ENCODE measurements around the gene LRRC25. TPM values are rescaled to one million over a fixed set of nuclear protein-coding genes. Genes with fewer than 3 reads are reported as not detected.

LRRC25 gene
- total and polyA plus RNA-seq, 10 of the 15 experiments (the other 5 are each of a cell fraction or from before 2014, with no cell fraction given) = 0.38 to 2.9 (median 1.2) TPM

DNA sequence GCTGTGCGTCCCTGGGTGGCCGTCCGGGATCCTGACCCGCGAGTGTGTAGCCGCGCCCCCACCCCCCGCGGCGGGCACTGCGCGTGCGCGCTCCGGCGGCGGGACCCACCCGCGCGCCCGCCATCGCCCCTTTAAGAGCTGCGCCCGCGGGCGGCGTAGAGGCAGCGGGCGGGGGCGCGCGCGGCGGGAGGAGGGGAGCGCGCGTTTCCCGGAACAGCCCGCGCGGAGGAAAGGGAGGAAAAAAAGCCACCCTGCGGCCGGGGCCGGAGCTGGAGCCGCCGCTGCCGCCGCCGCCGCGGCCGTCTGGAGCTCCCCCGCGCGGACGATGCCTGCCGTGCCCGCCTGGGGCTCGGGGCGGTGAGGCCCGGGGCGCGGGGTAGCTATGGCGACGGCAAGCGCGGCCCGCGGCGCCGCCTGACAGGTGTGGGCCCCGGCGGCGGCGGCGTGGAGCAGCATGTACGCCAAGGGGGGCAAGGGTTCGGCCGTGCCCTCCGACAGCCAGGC, 21.8 kb upstream of the LRRC25 start, which contains the start of gene SSBP4 (continued):
- no peak for TF ChIP-seq RELB (IDR thresholded peaks at IDR 0.05; ENCODE audit: low read depth)
- TF ChIP-seq CTCF (IDR thresholded peaks at IDR 0.05 in 2 of 3, conservative IDR thresholded peaks at IDR 0.05 in 1 of 3; ENCODE audit: control insufficient read depth in 2 of 3, extremely low read depth in 1 of 3, insufficient read depth in 1 of 3, low read depth in 3 of 3, low read length in 3 of 3) = peak in 2 of 3 experiments; percentile 14 to 34; a peak in 2 of 6 replicates
- no peak for TF ChIP-seq YY1 (IDR thresholded peaks at IDR 0.05; ENCODE audit: low read depth, low read length)
- TF ChIP-seq HDAC6 (IDR thresholded peaks at IDR 0.05; ENCODE audit: unreplicated experiment) = no peak
- TF ChIP-seq, protein P1, sequence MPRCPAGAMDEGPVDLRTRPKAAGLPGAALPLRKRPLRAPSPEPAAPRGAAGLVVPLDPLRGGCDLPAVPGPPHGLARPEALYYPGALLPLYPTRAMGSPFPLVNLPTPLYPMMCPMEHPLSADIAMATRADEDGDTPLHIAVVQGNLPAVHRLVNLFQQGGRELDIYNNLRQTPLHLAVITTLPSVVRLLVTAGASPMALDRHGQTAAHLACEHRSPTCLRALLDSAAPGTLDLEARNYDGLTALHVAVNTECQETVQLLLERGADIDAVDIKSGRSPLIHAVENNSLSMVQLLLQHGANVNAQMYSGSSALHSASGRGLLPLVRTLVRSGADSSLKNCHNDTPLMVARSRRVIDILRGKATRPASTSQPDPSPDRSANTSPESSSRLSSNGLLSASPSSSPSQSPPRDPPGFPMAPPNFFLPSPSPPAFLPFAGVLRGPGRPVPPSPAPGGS (IDR thresholded peaks at IDR 0.05; ENCODE audit: borderline replicate concordance, insufficient read depth, low read depth, low read length, poor library complexity, severe bottlenecking) = no peak
- TF ChIP-seq GABPA (IDR thresholded peaks at IDR 0.05; ENCODE audit: low read depth) = no peak
- TF ChIP-seq TBL1XR1 (IDR thresholded peaks at IDR 0.05; ENCODE audit: low read depth, low read length) = no peak
- TF ChIP-seq CREB1 (IDR thresholded peaks at IDR 0.05; ENCODE audit: low read depth) = 0 out of 2 replicates have a peak, but pooled peaks have one; percentile 26
- TF ChIP-seq E4F1 (IDR thresholded peaks at IDR 0.05; ENCODE audit: borderline replicate concordance, partially characterized antibody) = no peak
- TF ChIP-seq CHD4 (IDR thresholded peaks at IDR 0.05) = no peak
- TF ChIP-seq, protein P2, sequence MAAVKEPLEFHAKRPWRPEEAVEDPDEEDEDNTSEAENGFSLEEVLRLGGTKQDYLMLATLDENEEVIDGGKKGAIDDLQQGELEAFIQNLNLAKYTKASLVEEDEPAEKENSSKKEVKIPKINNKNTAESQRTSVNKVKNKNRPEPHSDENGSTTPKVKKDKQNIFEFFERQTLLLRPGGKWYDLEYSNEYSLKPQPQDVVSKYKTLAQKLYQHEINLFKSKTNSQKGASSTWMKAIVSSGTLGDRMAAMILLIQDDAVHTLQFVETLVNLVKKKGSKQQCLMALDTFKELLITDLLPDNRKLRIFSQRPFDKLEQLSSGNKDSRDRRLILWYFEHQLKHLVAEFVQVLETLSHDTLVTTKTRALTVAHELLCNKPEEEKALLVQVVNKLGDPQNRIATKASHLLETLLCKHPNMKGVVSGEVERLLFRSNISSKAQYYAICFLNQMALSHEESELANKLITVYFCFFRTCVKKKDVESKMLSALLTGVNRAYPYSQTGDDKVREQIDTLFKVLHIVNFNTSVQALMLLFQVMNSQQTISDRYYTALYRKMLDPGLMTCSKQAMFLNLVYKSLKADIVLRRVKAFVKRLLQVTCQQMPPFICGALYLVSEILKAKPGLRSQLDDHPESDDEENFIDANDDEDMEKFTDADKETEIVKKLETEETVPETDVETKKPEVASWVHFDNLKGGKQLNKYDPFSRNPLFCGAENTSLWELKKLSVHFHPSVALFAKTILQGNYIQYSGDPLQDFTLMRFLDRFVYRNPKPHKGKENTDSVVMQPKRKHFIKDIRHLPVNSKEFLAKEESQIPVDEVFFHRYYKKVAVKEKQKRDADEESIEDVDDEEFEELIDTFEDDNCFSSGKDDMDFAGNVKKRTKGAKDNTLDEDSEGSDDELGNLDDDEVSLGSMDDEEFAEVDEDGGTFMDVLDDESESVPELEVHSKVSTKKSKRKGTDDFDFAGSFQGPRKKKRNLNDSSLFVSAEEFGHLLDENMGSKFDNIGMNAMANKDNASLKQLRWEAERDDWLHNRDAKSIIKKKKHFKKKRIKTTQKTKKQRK (IDR thresholded peaks at IDR 0.05; ENCODE audit: low read depth, low read length) = no peak
- no peak for TF ChIP-seq RCOR1 (conservative IDR thresholded peaks at IDR 0.05; ENCODE audit: low read depth, low read length)
- TF ChIP-seq, protein P3, sequence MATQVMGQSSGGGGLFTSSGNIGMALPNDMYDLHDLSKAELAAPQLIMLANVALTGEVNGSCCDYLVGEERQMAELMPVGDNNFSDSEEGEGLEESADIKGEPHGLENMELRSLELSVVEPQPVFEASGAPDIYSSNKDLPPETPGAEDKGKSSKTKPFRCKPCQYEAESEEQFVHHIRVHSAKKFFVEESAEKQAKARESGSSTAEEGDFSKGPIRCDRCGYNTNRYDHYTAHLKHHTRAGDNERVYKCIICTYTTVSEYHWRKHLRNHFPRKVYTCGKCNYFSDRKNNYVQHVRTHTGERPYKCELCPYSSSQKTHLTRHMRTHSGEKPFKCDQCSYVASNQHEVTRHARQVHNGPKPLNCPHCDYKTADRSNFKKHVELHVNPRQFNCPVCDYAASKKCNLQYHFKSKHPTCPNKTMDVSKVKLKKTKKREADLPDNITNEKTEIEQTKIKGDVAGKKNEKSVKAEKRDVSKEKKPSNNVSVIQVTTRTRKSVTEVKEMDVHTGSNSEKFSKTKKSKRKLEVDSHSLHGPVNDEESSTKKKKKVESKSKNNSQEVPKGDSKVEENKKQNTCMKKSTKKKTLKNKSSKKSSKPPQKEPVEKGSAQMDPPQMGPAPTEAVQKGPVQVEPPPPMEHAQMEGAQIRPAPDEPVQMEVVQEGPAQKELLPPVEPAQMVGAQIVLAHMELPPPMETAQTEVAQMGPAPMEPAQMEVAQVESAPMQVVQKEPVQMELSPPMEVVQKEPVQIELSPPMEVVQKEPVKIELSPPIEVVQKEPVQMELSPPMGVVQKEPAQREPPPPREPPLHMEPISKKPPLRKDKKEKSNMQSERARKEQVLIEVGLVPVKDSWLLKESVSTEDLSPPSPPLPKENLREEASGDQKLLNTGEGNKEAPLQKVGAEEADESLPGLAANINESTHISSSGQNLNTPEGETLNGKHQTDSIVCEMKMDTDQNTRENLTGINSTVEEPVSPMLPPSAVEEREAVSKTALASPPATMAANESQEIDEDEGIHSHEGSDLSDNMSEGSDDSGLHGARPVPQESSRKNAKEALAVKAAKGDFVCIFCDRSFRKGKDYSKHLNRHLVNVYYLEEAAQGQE (IDR thresholded peaks at IDR 0.05; ENCODE audit: low read depth, low read length) = no peak
- no peak for TF ChIP-seq BCL11A (IDR thresholded peaks at IDR 0.05; ENCODE audit: low read depth, low read length)
- no peak for TF ChIP-seq CBFB (IDR thresholded peaks at IDR 0.05; ENCODE audit: low read depth)
